ENCODE results near the gene FLT3. TPM values are rescaled to one million over a fixed set of nuclear protein-coding genes. Genes with fewer than 3 reads are reported as not detected.

FLT3 gene
- total and polyA plus RNA-seq, 10 of the 15 experiments (the other 5 are each of a cell fraction or from before 2014, with no cell fraction given): 0.04 to 0.19 (median 0.11) TPM; not detected in 1

DNA sequence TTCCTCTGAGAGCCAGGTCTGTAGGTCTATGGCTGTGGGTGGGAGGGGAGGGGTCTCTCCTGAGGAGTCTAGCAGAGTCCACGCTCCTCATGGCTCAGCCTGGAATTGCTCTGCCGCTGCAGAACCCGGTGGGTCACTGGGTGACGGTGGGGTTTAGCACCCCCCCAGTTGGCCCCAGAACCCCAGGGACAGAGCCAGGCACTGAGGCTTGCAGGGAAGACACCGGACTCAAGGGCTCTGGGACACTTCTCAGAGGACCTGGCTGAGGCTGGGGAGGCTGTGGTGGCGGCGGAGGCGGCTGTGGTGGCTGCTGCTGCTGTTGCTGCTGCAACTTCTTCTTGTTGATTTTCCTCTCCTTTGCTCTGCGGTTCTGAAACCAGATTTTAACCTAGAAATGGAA, 137.4 kb downstream of the FLT3 start (continued):
- no peak for TF ChIP-seq E2F4 (IDR thresholded peaks at IDR 0.05; ENCODE audit: low read depth, low read length)
- no peak for TF ChIP-seq NFYB (IDR thresholded peaks at IDR 0.05; ENCODE audit: insufficient read depth, low read depth, low read length)
- TF ChIP-seq ZNF24 (IDR thresholded peaks at IDR 0.05): no peak
- no peak for TF ChIP-seq BRCA1 (IDR thresholded peaks at IDR 0.05; ENCODE audit: low read depth, low read length)
- TF ChIP-seq ZZZ3 (IDR thresholded peaks at IDR 0.05; ENCODE audit: control insufficient read depth, insufficient read length, low read depth): no peak

DNA sequence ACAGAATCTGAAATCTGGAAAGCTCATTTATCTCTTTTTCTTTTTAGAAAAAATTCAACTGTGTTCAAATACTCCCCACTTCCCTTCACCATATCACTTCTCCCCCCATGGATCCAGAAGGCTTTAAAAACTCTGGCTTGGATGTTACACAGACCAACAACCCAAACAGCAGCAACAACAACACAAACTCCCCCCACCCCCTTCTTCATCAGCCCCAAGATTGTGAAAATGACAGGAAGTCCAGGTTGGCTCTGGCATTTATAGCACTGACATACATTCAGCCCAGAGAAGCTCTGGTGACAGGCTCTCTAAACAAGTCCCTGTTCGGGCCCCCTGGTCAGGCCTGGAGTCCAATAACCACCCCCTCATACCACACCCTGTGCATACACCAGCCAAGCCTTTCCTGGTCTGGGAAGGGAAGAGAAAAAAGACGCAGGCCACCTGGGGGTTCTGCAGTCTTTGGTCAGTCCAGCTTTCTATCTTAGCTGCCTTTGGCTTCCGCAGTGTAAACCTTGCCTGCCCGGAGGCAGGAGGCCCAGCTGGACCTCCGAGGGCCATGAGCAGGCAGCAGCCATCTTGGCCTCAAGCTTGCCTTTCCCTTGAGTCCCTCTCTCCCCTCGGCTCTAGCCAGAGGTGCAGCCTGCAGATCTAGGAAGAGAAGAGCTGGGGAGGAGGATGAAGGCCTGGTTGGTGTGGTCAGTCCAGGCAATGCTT, 138.1 kb downstream of the FLT3 start:
- Histone ChIP-seq H3K27ac (ENCODE audit: control insufficient read depth, insufficient read depth) (no peak overlapping the region), H3K27me3 (replicated peaks in 1 of 2; ENCODE audit: control insufficient read depth in 2 of 2, insufficient read depth in 2 of 2, low read length in 1 of 2) (peaks cover 8% of the 10 kb centered on the region in 2 experiments), H3K79me2 (ENCODE audit: control insufficient read depth, insufficient read depth, low read length) (no peaks in the 10 kb centered on the region), H4K20me1 (ENCODE audit: control insufficient read depth, insufficient read depth) (no peaks in the 10 kb centered on the region), H2AFZ (ENCODE audit: control insufficient read depth, low read depth, low read length) (no peak overlapping the region), H3K9me3 (replicated peaks; ENCODE audit: control insufficient read depth, insufficient read depth, low read length) (no peaks in the 10 kb centered on the region), H3K4me2 (ENCODE audit: control insufficient read depth, insufficient read depth) (no peak overlapping the region), H3K9ac (ENCODE audit: control insufficient read depth, insufficient read depth, low read length) (no peak overlapping the region), H3K4me1 (ENCODE audit: control insufficient read depth, insufficient read depth, low read length) (no peaks in the 10 kb centered on the region), H3K4me3 (no peak overlapping the region), H3K36me3 (ENCODE audit: control insufficient read depth in 2 of 2, insufficient read depth in 2 of 2, low read length in 1 of 2) (no peaks in the 10 kb centered on the region)
- intact Hi-C loops (cut with micrococcal nuclease; ENCODE audit: unreplicated experiment): loop anchor here (5.0 kb wide), 1 partner anchor 590 kb away; no protein-coding TSS in a partner anchor
- 40% methylated on average over 6 of the region's 6 CpGs for WGBS (ENCODE audit: insufficient coverage, insufficient replicate concordance, low lambda C conversion rate, missing lambda C conversion rate)
- RAD21 ChIA-PET (ENCODE audit: unreplicated experiment): interaction anchor here (0.7 to 2.3 kb wide), 4 partner anchors 9 to 610 kb away, joined by 4 to 12 read pairs (median 6); no protein-coding TSS in a partner anchor
- FAIRE-seq: no peak
- SMC1A ChIA-PET (ENCODE audit: uncharacterized antibody, unreplicated experiment): interaction anchor here (1.3 to 2.8 kb wide), 3 partner anchors 22 to 135 kb away, joined by 4 to 11 read pairs (median 5); no protein-coding TSS in a partner anchor
- in situ Hi-C loops (cut with MboI): no loop called here
- CTCF ChIA-PET: interaction anchor here (0.5 to 14.0 kb wide), 7 partner anchors 9 to 692 kb away, joined by 3 to 360 read pairs (median 5); partner anchors contain the start of gene RASL11A
- ATAC-seq: no peak
- BruUV-seq (replicated peaks): no TSS peak
- POLR2A ChIA-PET: no interaction called here
- no peak for DNase-seq (ENCODE audit: low read depth, low spot score)
- TF ChIP-seq, protein P1, sequence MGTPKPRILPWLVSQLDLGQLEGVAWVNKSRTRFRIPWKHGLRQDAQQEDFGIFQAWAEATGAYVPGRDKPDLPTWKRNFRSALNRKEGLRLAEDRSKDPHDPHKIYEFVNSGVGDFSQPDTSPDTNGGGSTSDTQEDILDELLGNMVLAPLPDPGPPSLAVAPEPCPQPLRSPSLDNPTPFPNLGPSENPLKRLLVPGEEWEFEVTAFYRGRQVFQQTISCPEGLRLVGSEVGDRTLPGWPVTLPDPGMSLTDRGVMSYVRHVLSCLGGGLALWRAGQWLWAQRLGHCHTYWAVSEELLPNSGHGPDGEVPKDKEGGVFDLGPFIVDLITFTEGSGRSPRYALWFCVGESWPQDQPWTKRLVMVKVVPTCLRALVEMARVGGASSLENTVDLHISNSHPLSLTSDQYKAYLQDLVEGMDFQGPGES (IDR thresholded peaks at IDR 0.05): no peak
- no peak for TF ChIP-seq TCF12 (IDR thresholded peaks at IDR 0.05; ENCODE audit: low read depth, low read length)
- TF ChIP-seq ZNF217 (IDR thresholded peaks at IDR 0.05): no peak
- no peak for TF ChIP-seq RCOR1 (conservative IDR thresholded peaks at IDR 0.05; ENCODE audit: low read depth, low read length)
- TF ChIP-seq MXI1 (IDR thresholded peaks at IDR 0.05; ENCODE audit: low read depth, low read length): no peak
- no peak for TF ChIP-seq MTA3 (IDR thresholded peaks at IDR 0.05; ENCODE audit: borderline replicate concordance, low read length)
- TF ChIP-seq TCF3 (IDR thresholded peaks at IDR 0.05; ENCODE audit: borderline replicate concordance, insufficient read depth, low read depth, low read length): no peak
- no peak for TF ChIP-seq USF2 (IDR thresholded peaks at IDR 0.05; ENCODE audit: borderline replicate concordance, low read depth, low read length)
- TF ChIP-seq SKIL (IDR thresholded peaks at IDR 0.05; ENCODE audit: low read depth, poor library complexity, severe bottlenecking): no peak
- no peak for TF ChIP-seq BHLHE40 (IDR thresholded peaks at IDR 0.05; ENCODE audit: borderline replicate concordance in 1 of 2, low read depth in 2 of 2, low read length in 1 of 2)
- TF ChIP-seq SPI1 (IDR thresholded peaks at IDR 0.05; ENCODE audit: borderline replicate concordance, insufficient read depth, low read depth, low read length): no peak
- no peak for TF ChIP-seq RUNX3 (IDR thresholded peaks at IDR 0.05; ENCODE audit: low read length)
